Renal pelvis (tissue), 4 donors: ENCODE data around the gene SPRED3. TPM values are rescaled to one million over a fixed set of nuclear protein-coding genes. Genes with fewer than 3 reads are reported as not detected.

Experiments
- DNase-seq: peaks from one replicate; pipeline ENCODE4 v3.0.0-alpha.2; 2013
- polyA plus RNA-seq, 3 donors: library from polyadenylated mRNA; unstranded; fragments of 120-200 nt; gene quantifications; one replicate each; pipeline ENCODE4 v1.2.1, GENCODE V29; 2013; ENCODE audit not compliant: insufficient read length in 3 of 3

Gene SPRED3
- polyA plus RNA-seq, 3 donors = 1.2 to 1.5 (median 1.4) TPM

GRCh38 chr19:38371081-38371480, 17.4 kb upstream of the SPRED3 start:
- DNase-seq = no peak

GRCh38 chr19:38373907-38374331, 14.6 kb upstream of the SPRED3 start:
- DNase-seq = no peak

- peak; percentile 99 for DNase-seq
Observed at GRCh38 chr19:38374332-38375097, 14.0 kb upstream of the SPRED3 start, which contains the start of gene PSMD8. TSS of gene PSMD8 (plus strand) at chr19:38374571. CDS start at chr19:38374602, 31 bp downstream.

GRCh38 chr19:38375098-38375493, 13.4 kb upstream of the SPRED3 start:
- DNase-seq = no peak

- DNase-seq = no peak
Observed at GRCh38 chr19:38375748-38376147, 12.7 kb upstream of the SPRED3 start.

GRCh38 chr19:38376576-38376975, 11.9 kb upstream of the SPRED3 start:
- DNase-seq = no peak

- no peak for DNase-seq
Observed at GRCh38 chr19:38377052-38377451, 11.4 kb upstream of the SPRED3 start.

- no peak for DNase-seq
Observed at GRCh38 chr19:38378866-38379265, 9.6 kb upstream of the SPRED3 start.

- DNase-seq = no peak
Observed at GRCh38 chr19:38381138-38381537, 7.4 kb upstream of the SPRED3 start.

- DNase-seq = no peak
Observed at GRCh38 chr19:38383184-38383583, 5.3 kb upstream of the SPRED3 start.

GRCh38 chr19:38383743-38384142, 4.8 kb upstream of the SPRED3 start:
- DNase-seq = no peak

- no peak for DNase-seq
Observed at GRCh38 chr19:38384209-38385027, 4.1 kb upstream of the SPRED3 start.

GRCh38 chr19:38385057-38385803, 3.3 kb upstream of the SPRED3 start:
- DNase-seq = no peak

- no peak for DNase-seq
Observed at GRCh38 chr19:38385804-38386257, 2.7 kb upstream of the SPRED3 start.

- no peak for DNase-seq
Observed at GRCh38 chr19:38386300-38386970, 2.1 kb upstream of the SPRED3 start.

- no peak for DNase-seq
Observed at GRCh38 chr19:38386971-38387549, 1.4 kb upstream of the SPRED3 start.

- peak; percentile 75 for DNase-seq
Observed at GRCh38 chr19:38387550-38388348, 748 bp upstream of the SPRED3 start, which contains the start of gene GGN. TSS of gene GGN (minus strand) at chr19:38388034. CDS start at chr19:38387261, 773 bp downstream.

- no peak for DNase-seq
Observed at GRCh38 chr19:38389101-38389925, 816 bp downstream of the SPRED3 start.
